Endothelial cell of umbilical vein (primary cell): ENCODE measurements around the gene NRBF2. TPM values are rescaled to one million over a fixed set of nuclear protein-coding genes. Genes with fewer than 3 reads are reported as not detected.

ENCODE experiments used
- BruUV-seq: library from RNA; stranded (reverse); fragments of 400-500 nt; replicated peaks from 2 replicates; lab custom pipeline; 2021; lab: Mats Ljungman, UMichigan
- CTCF ChIA-PET: fragments of 300-600, 350-600 bp; sonication (Branson Sonifier 250); formaldehyde crosslinking; loops from one replicate; lab custom pipeline; 2021; ENCODE audit warnings: antibody characterized with exemption, inconsistent platforms; lab: Charles Lee
- POLR2A ChIA-PET: fragments of 300-600, 350-600 bp; sonication (Branson Sonifier 250); formaldehyde crosslinking; loops from one replicate; lab custom pipeline; 2021; ENCODE audit warnings: antibody characterized with exemption, inconsistent platforms; lab: Charles Lee
- DNase-seq: peaks from one replicate; pipeline ENCODE4 v3.0.0-alpha.2; 2011; ENCODE audit warnings: low read depth, low spot score
- FAIRE-seq: peaks from 2 replicates; lab custom pipeline; 2011; peaks lifted over from hg19 to GRCh38; lab: Jason Lieb, UNC
- H2AFZ ChIP-seq: 2 replicates; pipeline ENCODE4 v1.6.0; 2012; ENCODE audit warnings: low read depth, low read length, control low read depth, inconsistent platforms
- H3K27ac ChIP-seq: 2 replicates; pipeline ENCODE4 v1.5.1; 2011; ENCODE audit warnings: low read depth, mild to moderate bottlenecking, control low read depth, low read length, moderate library complexity; ENCODE audit not compliant: insufficient read depth
- H3K27me3 ChIP-seq, 2 experiments: 2 replicates each; pipeline versions ENCODE4 v1.6.0 to v1.6.1; 2011; ENCODE audit warnings: low read length in 2 of 2, mixed read lengths in 1 of 2; ENCODE audit not compliant: control insufficient read depth in 2 of 2, insufficient read depth in 2 of 2
- H3K36me3 ChIP-seq, 2 experiments: 2 replicates in 1 of 2; 3 replicates in 1 of 2; pipeline ENCODE4 v1.5.1; 2011; ENCODE audit warnings: low read length in 2 of 2, mild to moderate bottlenecking in 1 of 2, moderate library complexity in 1 of 2; ENCODE audit not compliant: control insufficient read depth in 2 of 2, insufficient read depth in 2 of 2; ENCODE audit errors: extremely low read depth in 1 of 2
- H3K4me1 ChIP-seq: 3 replicates; pipeline ENCODE4 v1.5.1; 2011; ENCODE audit warnings: mild to moderate bottlenecking, low read length; ENCODE audit not compliant: control insufficient read depth, insufficient read depth; ENCODE audit errors: extremely low read depth
- H3K4me2 ChIP-seq: 2 replicates; pipeline ENCODE4 v1.6.1; 2011; ENCODE audit warnings: low read length, control low read depth, mixed read lengths; ENCODE audit not compliant: insufficient read depth
- H3K4me3 ChIP-seq, 3 experiments: fragments of 200-600 bp in 1 of 3; sonication (generic), shearing (Covaris generic) in 1 of 3; replicated peaks in 1 of 3; 2 replicates each; pipeline ENCODE4 v1.5.1; 2011 to 2016; ENCODE audit warnings: control low read depth in 3 of 3, low read length in 3 of 3, mild to moderate bottlenecking in 2 of 3, inconsistent platforms in 1 of 3, low read depth in 1 of 3, moderate library complexity in 1 of 3; ENCODE audit not compliant: insufficient read depth in 1 of 3
- H3K79me2 ChIP-seq: 2 replicates; pipeline ENCODE4 v1.6.0; 2012; ENCODE audit warnings: low read length, inconsistent platforms; ENCODE audit not compliant: control insufficient read depth, insufficient read depth
- H3K9ac ChIP-seq: replicated peaks from 2 replicates; pipeline ENCODE3; 2011; ENCODE audit warnings: low read length, control low read depth; ENCODE audit not compliant: insufficient read depth; ENCODE audit errors: extremely low read depth
- H3K9me1 ChIP-seq: replicated peaks from 3 replicates; pipeline ENCODE4 v1.6.0; 2011; ENCODE audit warnings: mild to moderate bottlenecking, low read length; ENCODE audit not compliant: control insufficient read depth, insufficient read depth; ENCODE audit errors: extremely low read depth
- H3K9me3 ChIP-seq: replicated peaks from 2 replicates; pipeline ENCODE4 v1.5.1; 2012; ENCODE audit warnings: low read length, inconsistent platforms; ENCODE audit not compliant: control insufficient read depth, insufficient read depth
- H4K20me1 ChIP-seq: replicated peaks from 2 replicates; pipeline ENCODE3; 2011; ENCODE audit warnings: mild to moderate bottlenecking, low read length; ENCODE audit not compliant: control insufficient read depth, insufficient read depth; ENCODE audit errors: extremely low read depth
- CTCF ChIP-seq, 2 donors: IDR thresholded peaks; 1 replicate in 1 of 2; 2 replicates in 1 of 2; pipeline ENCODE4 v1.5.1; 2011; ENCODE audit warnings: low read length in 2 of 2, mild to moderate bottlenecking in 2 of 2, moderate library complexity in 2 of 2, control low read depth in 1 of 2, inconsistent platforms in 1 of 2, low read depth in 1 of 2; ENCODE audit not compliant: insufficient read depth in 1 of 2; ENCODE audit errors: extremely low read depth in 1 of 2
- EZH2 ChIP-seq: IDR thresholded peaks from 2 replicates; pipeline ENCODE4 v1.6.1; 2012; ENCODE audit warnings: borderline replicate concordance, low read depth, mild to moderate bottlenecking, moderate library complexity, low read length, inconsistent platforms; ENCODE audit not compliant: severe bottlenecking
- FOS ChIP-seq: IDR thresholded peaks from 2 replicates; pipeline ENCODE4 v1.6.1; 2011; ENCODE audit warnings: mild to moderate bottlenecking, low read length, moderate library complexity, borderline replicate concordance; ENCODE audit not compliant: insufficient read depth
- GATA2 ChIP-seq: IDR thresholded peaks from 2 replicates; pipeline ENCODE4 v1.7.0; 2011; ENCODE audit warnings: low read depth, mild to moderate bottlenecking, moderate library complexity, mixed read lengths, low read length; ENCODE audit not compliant: insufficient read length, insufficient read depth
- JUN ChIP-seq: IDR thresholded peaks from 2 replicates; pipeline ENCODE4 v1.6.1; 2011; ENCODE audit warnings: borderline replicate concordance, low read depth; ENCODE audit not compliant: insufficient read length, insufficient read depth
- MAX ChIP-seq: IDR thresholded peaks from 2 replicates; pipeline ENCODE4 v1.6.1; 2011; ENCODE audit not compliant: insufficient read depth, insufficient read length
- MYC ChIP-seq: IDR thresholded peaks from one replicate; pipeline ENCODE4 v1.6.1; 2011; ENCODE audit warnings: mild to moderate bottlenecking, low read depth, low read length
- POLR2A ChIP-seq: IDR thresholded peaks from 2 replicates; pipeline ENCODE4 v1.6.1; 2012; ENCODE audit warnings: low read depth, mild to moderate bottlenecking, control low read depth, low read length
- POLR2AphosphoS5 ChIP-seq: IDR thresholded peaks from 2 replicates; pipeline ENCODE4 v1.6.1; 2012; ENCODE audit warnings: low read depth, mild to moderate bottlenecking, control low read depth, low read length, moderate library complexity; ENCODE audit not compliant: insufficient read depth
- dilution Hi-C: fragments of 300-500 bp; cut with MboI; formaldehyde crosslinking; loops from one replicate; pipeline ENCODE4 v1.15.0; 2019; ENCODE audit warnings: low sequenced_read_pairs; ENCODE audit not compliant: extremely low pct_ligation_motif_present
- intact Hi-C: fragments of 100-400 bp; cut with micrococcal nuclease; formaldehyde crosslinking; loops from one replicate; pipeline ENCODE4 v1.10.0; 2022
- polyA plus RNA-seq, 4 experiments: library from polyadenylated mRNA; depleted of rRNA in 3 of 4; stranded (reverse) in 3 of 4; unstranded in 1 of 4; fragments of >200 nt; gene quantifications; 2 replicates each; pipeline versions ENCODE4 v1.2.1 to v1.2.3, GENCODE V29; 2011 to 2012; ENCODE audit warnings: missing spikeins in 1 of 4
- total RNA-seq: library from RNA; stranded (reverse); gene quantifications from 2 replicates; pipeline ENCODE4 v1.2.3, GENCODE V29; 2021

NRBF2 gene
- total and polyA plus RNA-seq, 2 donors (not counting 3 experiments of a cell fraction or from before 2014, with no cell fraction given), result 7.6 to 17.7 TPM

GRCh38 chr10:63171926-63172325 is 38.8 kb downstream of the NRBF2 start:
- Histone ChIP-seq H3K9ac (no peak overlapping the region), H3K4me2 (no peak overlapping the region), H3K79me2 (peaks cover 1% of the 10 kb centered on the region), H3K4me3 (no peak overlapping the region), H3K36me3 (peaks cover 7 to 38% of the 10 kb centered on the region in 2 experiments), H3K27me3 (no peaks in the 10 kb centered on the region), H3K4me1 (no peaks in the 10 kb centered on the region), H3K27ac (no peak overlapping the region), H4K20me1 (no peaks in the 10 kb centered on the region), H2AFZ (no peak overlapping the region), H3K9me1 (no peaks in the 10 kb centered on the region), H3K9me3 (no peaks in the 10 kb centered on the region)
- DNase-seq (no peak), FAIRE-seq (no peak)
- dilution Hi-C loops, result no loop called here
- intact Hi-C loops, result no loop called here
- TF ChIP-seq FOS, result no peak
- no peak for TF ChIP-seq CTCF (IDR thresholded peaks at IDR 0.05; ENCODE audit: extremely low read depth in 1 of 2, insufficient read depth in 1 of 2, low read depth in 1 of 2, low read length in 2 of 2)
- no peak for TF ChIP-seq MYC
- TF ChIP-seq EZH2, result no peak
- no peak for TF ChIP-seq JUN
- TF ChIP-seq POLR2AphosphoS5, result no peak
- TF ChIP-seq MAX, result no peak
- no peak for TF ChIP-seq GATA2
- TF ChIP-seq POLR2A, result no peak
- ChIA-PET CTCF (interaction anchor here (0.9 to 1.2 kb wide), 2 partner anchors 462 to 548 kb away, joined by 3 to 5 read pairs; no protein-coding TSS in a partner anchor), POLR2A (no interaction called here)
- no TSS peak for BruUV-seq
